ENCODE measurements around the gene HMCN1. TPM values are rescaled to one million over a fixed set of nuclear protein-coding genes. Genes with fewer than 3 reads are reported as not detected.
A peak's percentile ranks its signal among the peaks of the same experiment; 100 is the strongest.
"Not testable (repeated sequence)": the region's sequence is repeated elsewhere in the genome, so short reads cannot be mapped to it uniquely, and the experiment has no call there.

HMCN1 gene
- total and polyA plus RNA-seq, 2 donors (not counting 1 experiment from before 2014, with no cell fraction given), result 6.8 to 21.0 TPM

GRCh38 chr1:186154651-186155050, 420.5 kb downstream of the HMCN1 start:
- no peak overlapping the region for H3K4me2 ChIP-seq (ENCODE audit: extremely low read depth, insufficient read depth, low read length)
- H3K36me3 ChIP-seq (ENCODE audit: control insufficient read depth, insufficient read depth, low read length), result no peaks in the 10 kb centered on the region
- H4K20me1 ChIP-seq (ENCODE audit: control insufficient read depth, extremely low read depth, insufficient read depth, low read length), result no peaks in the 10 kb centered on the region
- no peak overlapping the region for H3K27ac ChIP-seq (ENCODE audit: insufficient read depth, low read length)
- H3K9me3 ChIP-seq (ENCODE audit: control insufficient read depth, insufficient read depth, low read depth, low read length), result no peaks in the 10 kb centered on the region
- peaks cover 13% of the 10 kb centered on the region for H3K4me1 ChIP-seq (ENCODE audit: control insufficient read depth, extremely low read depth, insufficient read depth, low read length)
- no peak overlapping the region for H3K9ac ChIP-seq (ENCODE audit: insufficient read depth, low read length)
- H3K4me3 ChIP-seq (replicated peaks in 1 of 4; ENCODE audit: control extremely low read depth in 1 of 4, insufficient read depth in 1 of 4, low read depth in 3 of 4, low read length in 4 of 4), result no peak overlapping the region
- DNase-seq (ENCODE audit: low read depth in 2 of 2), result no peak
- no peaks in the 10 kb centered on the region for H3K27me3 ChIP-seq (ENCODE audit: control insufficient read depth, insufficient read depth, low read length)
- H2AFZ ChIP-seq (ENCODE audit: low read length), result no peak overlapping the region
- no peak for TF ChIP-seq CTCF (conservative IDR thresholded peaks at IDR 0.05 in 1 of 2, IDR thresholded peaks at IDR 0.05 in 1 of 2; ENCODE audit: low read depth in 1 of 2, low read length in 2 of 2)
- H3K79me2 ChIP-seq (ENCODE audit: control insufficient read depth, insufficient read depth, low read length), result no peaks in the 10 kb centered on the region

GRCh38 chr1:186155594-186155993, 421.4 kb downstream of the HMCN1 start:
- Histone ChIP-seq H3K4me2 (ENCODE audit: extremely low read depth, insufficient read depth, low read length) (no peak overlapping the region), H3K36me3 (ENCODE audit: control insufficient read depth, insufficient read depth, low read length) (no peaks in the 10 kb centered on the region), H3K4me1 (ENCODE audit: control insufficient read depth, extremely low read depth, insufficient read depth, low read length) (peaks cover 13% of the 10 kb centered on the region), H3K79me2 (ENCODE audit: control insufficient read depth, insufficient read depth, low read length) (no peaks in the 10 kb centered on the region), H3K9me3 (ENCODE audit: control insufficient read depth, insufficient read depth, low read depth, low read length) (no peaks in the 10 kb centered on the region), H3K4me3 (replicated peaks in 1 of 4; ENCODE audit: control extremely low read depth in 1 of 4, insufficient read depth in 1 of 4, low read depth in 3 of 4, low read length in 4 of 4) (no peak overlapping the region), H4K20me1 (ENCODE audit: control insufficient read depth, extremely low read depth, insufficient read depth, low read length) (no peaks in the 10 kb centered on the region), H2AFZ (ENCODE audit: low read length) (no peak overlapping the region), H3K27me3 (ENCODE audit: control insufficient read depth, insufficient read depth, low read length) (no peaks in the 10 kb centered on the region), H3K9ac (ENCODE audit: insufficient read depth, low read length) (no peak overlapping the region), H3K27ac (ENCODE audit: insufficient read depth, low read length) (no peak overlapping the region)
- TF ChIP-seq EZH2 (IDR thresholded peaks at IDR 0.05; ENCODE audit: low read length, missing control alignments), result no peak
- TF ChIP-seq CTCF (conservative IDR thresholded peaks at IDR 0.05 in 1 of 2, IDR thresholded peaks at IDR 0.05 in 1 of 2; ENCODE audit: low read depth in 1 of 2, low read length in 2 of 2), result peak; percentile 64 to 74
- DNase-seq (ENCODE audit: low read depth in 2 of 2), result peak; percentile 79 to 82

- H3K79me2 ChIP-seq (ENCODE audit: control insufficient read depth, insufficient read depth, low read length); H3K9me3 ChIP-seq (ENCODE audit: control insufficient read depth, insufficient read depth, low read depth, low read length); H4K20me1 ChIP-seq (ENCODE audit: control insufficient read depth, extremely low read depth, insufficient read depth, low read length); H3K27ac ChIP-seq (ENCODE audit: insufficient read depth, low read length); DNase-seq (ENCODE audit: low read depth in 2 of 2); H2AFZ ChIP-seq (ENCODE audit: low read length); H3K27me3 ChIP-seq (ENCODE audit: control insufficient read depth, insufficient read depth, low read length); H3K36me3 ChIP-seq (ENCODE audit: control insufficient read depth, insufficient read depth, low read length); H3K4me1 ChIP-seq (ENCODE audit: control insufficient read depth, extremely low read depth, insufficient read depth, low read length); H3K4me3 ChIP-seq (replicated peaks in 1 of 4; ENCODE audit: control extremely low read depth in 1 of 4, insufficient read depth in 1 of 4, low read depth in 3 of 4, low read length in 4 of 4); H3K9ac ChIP-seq (ENCODE audit: insufficient read depth, low read length); H3K4me2 ChIP-seq (ENCODE audit: extremely low read depth, insufficient read depth, low read length): not testable (repeated sequence)
Observed at GRCh38 chr1:186162895-186163294, 428.7 kb downstream of the HMCN1 start.
